ENCODE results near the gene WEE1.
"Not testable (repeated sequence)": the region's sequence is repeated elsewhere in the genome, so short reads cannot be mapped to it uniquely, and the experiment has no call there.

WEE1 gene

GRCh38 chr11:9617940-9618339 is 44.5 kb downstream of the WEE1 start:
- H3K4me3 ChIP-seq (ENCODE audit: low read depth, low read length) = no peak overlapping the region
- TF ChIP-seq, protein P1, sequence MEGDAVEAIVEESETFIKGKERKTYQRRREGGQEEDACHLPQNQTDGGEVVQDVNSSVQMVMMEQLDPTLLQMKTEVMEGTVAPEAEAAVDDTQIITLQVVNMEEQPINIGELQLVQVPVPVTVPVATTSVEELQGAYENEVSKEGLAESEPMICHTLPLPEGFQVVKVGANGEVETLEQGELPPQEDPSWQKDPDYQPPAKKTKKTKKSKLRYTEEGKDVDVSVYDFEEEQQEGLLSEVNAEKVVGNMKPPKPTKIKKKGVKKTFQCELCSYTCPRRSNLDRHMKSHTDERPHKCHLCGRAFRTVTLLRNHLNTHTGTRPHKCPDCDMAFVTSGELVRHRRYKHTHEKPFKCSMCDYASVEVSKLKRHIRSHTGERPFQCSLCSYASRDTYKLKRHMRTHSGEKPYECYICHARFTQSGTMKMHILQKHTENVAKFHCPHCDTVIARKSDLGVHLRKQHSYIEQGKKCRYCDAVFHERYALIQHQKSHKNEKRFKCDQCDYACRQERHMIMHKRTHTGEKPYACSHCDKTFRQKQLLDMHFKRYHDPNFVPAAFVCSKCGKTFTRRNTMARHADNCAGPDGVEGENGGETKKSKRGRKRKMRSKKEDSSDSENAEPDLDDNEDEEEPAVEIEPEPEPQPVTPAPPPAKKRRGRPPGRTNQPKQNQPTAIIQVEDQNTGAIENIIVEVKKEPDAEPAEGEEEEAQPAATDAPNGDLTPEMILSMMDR (IDR thresholded peaks at IDR 0.05; ENCODE audit: insufficient read depth, low read length, missing control alignments) = no peak
- ChIA-PET POLR2A (interaction anchor here (0.5 to 0.6 kb wide), 2 partner anchors 38 to 71 kb away, joined by 3 read pairs; no protein-coding TSS in a partner anchor), CTCF (interaction anchor here (0.9 to 1.1 kb wide), 3 partner anchors 130 to 140 kb away, joined by 3 to 4 read pairs (median 4); no protein-coding TSS in a partner anchor)
- peak; percentile 78 for DNase-seq (ENCODE audit: low read depth, low spot score)

- CTCF ChIA-PET = interaction anchor here (1.1 to 1.7 kb wide), 2 partner anchors 18 to 129 kb away, joined by 4 read pairs; no protein-coding TSS in a partner anchor
Observed at GRCh38 chr11:9619004-9619403, 45.5 kb downstream of the WEE1 start.

GRCh38 chr11:9619971-9620370 is 46.5 kb downstream of the WEE1 start:
- CTCF ChIA-PET = interaction anchor here (0.6 to 1.7 kb wide), 3 partner anchors 19 to 100 kb away, joined by 3 to 4 read pairs (median 4); no protein-coding TSS in a partner anchor
- POLR2A ChIA-PET = no interaction called here
- TF ChIP-seq, protein P1 (IDR thresholded peaks at IDR 0.05; ENCODE audit: insufficient read depth, low read length, missing control alignments) = no peak
- no peak for DNase-seq (ENCODE audit: low read depth, low spot score)
- H3K4me3 ChIP-seq (ENCODE audit: low read depth, low read length) = no peak overlapping the region

More at GRCh38 chr11:9619004-9619403, 45.5 kb downstream of the WEE1 start:
- no peak overlapping the region for H3K4me3 ChIP-seq (ENCODE audit: low read depth, low read length)
- POLR2A ChIA-PET = no interaction called here
- no peak for DNase-seq (ENCODE audit: low read depth, low spot score)
- TF ChIP-seq, protein P1 (IDR thresholded peaks at IDR 0.05; ENCODE audit: insufficient read depth, low read length, missing control alignments) = no peak

GRCh38 chr11:9622353-9622752 is 48.9 kb downstream of the WEE1 start:
- DNase-seq (ENCODE audit: low read depth, low spot score); CTCF ChIA-PET; H3K4me3 ChIP-seq (ENCODE audit: low read depth, low read length); POLR2A ChIA-PET: not testable (repeated sequence)

DNA sequence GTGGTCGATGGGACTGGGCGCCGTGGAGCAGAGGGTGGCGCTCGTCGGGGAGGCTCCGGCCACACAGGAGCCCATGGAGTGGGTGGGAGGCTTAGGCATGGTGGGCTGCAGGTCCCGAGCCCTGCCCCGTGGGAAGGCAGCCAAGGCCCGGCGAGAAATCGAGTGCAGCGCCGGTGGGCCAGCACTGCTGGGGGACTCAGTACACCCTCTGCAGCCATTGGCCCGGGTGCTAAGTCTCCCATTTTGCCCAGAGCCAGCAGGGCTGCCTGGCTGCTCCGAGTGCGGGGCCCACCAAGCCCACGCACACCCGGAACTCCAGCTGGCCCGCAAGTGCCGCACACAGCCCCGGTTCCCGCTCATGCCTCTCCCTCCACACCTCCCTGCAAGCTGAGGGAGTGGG is 49.6 kb downstream of the WEE1 start:
- CTCF ChIA-PET; H3K4me3 ChIP-seq (ENCODE audit: low read depth, low read length); POLR2A ChIA-PET; DNase-seq (ENCODE audit: low read depth, low spot score): not testable (repeated sequence)

DNA sequence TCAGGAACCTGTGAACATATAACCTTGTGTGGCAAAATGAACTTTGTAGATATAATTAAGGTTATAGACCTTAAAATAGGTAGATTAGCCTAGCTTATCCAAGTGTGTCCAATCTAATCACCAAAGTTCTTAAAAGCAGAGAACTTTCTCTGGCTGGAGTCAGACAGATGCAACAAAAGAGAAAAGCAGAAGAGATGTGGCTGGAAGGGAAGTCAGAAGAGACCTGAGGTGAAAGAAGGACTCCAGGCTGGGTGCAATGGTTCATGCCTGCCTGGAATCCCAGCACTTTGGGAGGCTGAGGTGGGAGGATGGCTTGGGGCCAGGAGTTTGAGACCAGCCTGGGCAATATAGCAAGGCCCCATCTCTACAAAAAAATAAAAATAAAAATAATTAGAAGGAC is 51.0 kb downstream of the WEE1 start:
- no peak for DNase-seq (ENCODE audit: low read depth, low spot score)
- ChIA-PET POLR2A (no interaction called here), CTCF (interaction anchor here (1.8 kb wide), 1 partner anchor 11 kb away, joined by 7 read pairs; no protein-coding TSS in a partner anchor)
- TF ChIP-seq, protein P1 (IDR thresholded peaks at IDR 0.05; ENCODE audit: insufficient read depth, low read length, missing control alignments) = no peak
- H3K4me3 ChIP-seq (ENCODE audit: low read depth, low read length) = no peak overlapping the region

DNA sequence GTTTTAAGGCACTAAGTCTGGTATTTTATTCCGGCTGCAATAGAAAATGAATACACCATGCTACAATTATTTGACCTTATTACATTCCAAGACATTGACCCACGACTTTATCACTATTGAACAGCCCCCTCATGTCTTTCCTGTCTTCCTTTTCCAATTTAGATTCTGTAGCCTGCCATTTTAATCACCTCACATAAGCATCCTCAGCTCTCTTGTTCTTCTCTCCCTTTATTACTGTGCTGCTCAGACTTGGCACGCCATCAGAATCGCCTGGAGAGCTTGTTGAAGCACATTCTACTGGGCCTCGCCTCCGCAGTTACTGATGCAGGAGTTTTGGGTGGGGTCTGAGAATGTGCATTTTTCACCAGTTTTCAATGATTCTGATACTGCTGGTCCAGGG is 51.7 kb downstream of the WEE1 start:
- ChIA-PET CTCF (interaction anchor here (1.8 kb wide), 1 partner anchor 11 kb away, joined by 7 read pairs; no protein-coding TSS in a partner anchor), POLR2A (no interaction called here)
- no peak overlapping the region for H3K4me3 ChIP-seq (ENCODE audit: low read depth, low read length)
- DNase-seq (ENCODE audit: low read depth, low spot score) = no peak
- TF ChIP-seq, protein P1 (IDR thresholded peaks at IDR 0.05; ENCODE audit: insufficient read depth, low read length, missing control alignments) = no peak

Measured in AG04449 (cell line).